SK-N-SH (cell line): ENCODE data around the gene PHC2. TPM values are rescaled to one million over a fixed set of nuclear protein-coding genes. Genes with fewer than 3 reads are reported as not detected.

ENCODE experiments used
- CTCF ChIA-PET: fragments of 300-600, 350-600 bp; formaldehyde crosslinking; extraction: SDS; loops from one replicate; lab custom pipeline; 2021; lab: Yijun Ruan, JAX
- POLR2A ChIA-PET: fragments of 350-600 bp; sonication (Branson Sonifier 250); formaldehyde crosslinking; extraction: SDS; loops from one replicate; lab custom pipeline; 2020; ENCODE audit warnings: antibody characterized with exemption, inconsistent platforms; lab: Yijun Ruan, JAX
- DNase-seq: peaks from one replicate; pipeline ENCODE4 v3.0.0; 2012
- H2AFZ ChIP-seq: fragments of 200-600 bp; sonication (generic); 2 replicates; pipeline ENCODE4 v1.8.1; 2016; ENCODE audit warnings: antibody characterized with exemption, mild to moderate bottlenecking, low read depth
- H3F3A ChIP-seq: fragments of 200-600 bp; sonication (generic); replicated peaks from 2 replicates; pipeline ENCODE3; 2016; ENCODE audit warnings: antibody characterized with exemption, mild to moderate bottlenecking; ENCODE audit not compliant: insufficient read depth
- H3K27ac ChIP-seq, 2 experiments: fragments of 200-500 bp in 1 of 2; fragments of 200-600 bp in 1 of 2; sonication (Bioruptor generic) in 1 of 2; sonication (generic), shearing (Covaris generic) in 1 of 2; 2 replicates each; pipeline versions ENCODE4 v1.5.1 to v1.6.1; 2014 to 2016; ENCODE audit warnings: low read depth in 2 of 2, inconsistent platforms in 1 of 2, low read length in 1 of 2, mild to moderate bottlenecking in 1 of 2, mixed read lengths in 1 of 2
- H3K27me3 ChIP-seq: fragments of 200-600 bp; sonication (generic), shearing (Covaris generic); 2 replicates; pipeline ENCODE4 v1.6.1; 2016; ENCODE audit warnings: mixed run types; ENCODE audit not compliant: insufficient read depth
- H3K36me3 ChIP-seq, 2 experiments: fragments of 200-500 bp in 1 of 2; fragments of 200-600 bp in 1 of 2; sonication (Bioruptor generic) in 1 of 2; sonication (generic) in 1 of 2; replicated peaks in 1 of 2; 2 replicates each; pipeline versions ENCODE3 to v1.5.1; 2014 to 2016; ENCODE audit warnings: low read length in 1 of 2, mild to moderate bottlenecking in 1 of 2; ENCODE audit not compliant: insufficient read depth in 2 of 2, control insufficient read depth in 1 of 2
- H3K4me1 ChIP-seq, 2 experiments: fragments of 200-500 bp in 1 of 2; fragments of 200-600 bp in 1 of 2; sonication (Bioruptor generic) in 1 of 2; sonication (generic), shearing (Covaris generic) in 1 of 2; 2 replicates each; pipeline versions ENCODE4 v1.5.1 to v1.6.1; 2014 to 2016; ENCODE audit warnings: low read depth in 1 of 2, low read length in 1 of 2, mixed run types in 1 of 2; ENCODE audit not compliant: insufficient read depth in 2 of 2, control insufficient read depth in 1 of 2
- H3K4me2 ChIP-seq: fragments of 200-600 bp; sonication (generic), shearing (Covaris generic); 2 replicates; pipeline ENCODE4 v1.6.1; 2017; ENCODE audit warnings: mixed run types
- H3K4me3 ChIP-seq, 2 experiments: fragments of 200-500 bp in 1 of 2; fragments of 200-600 bp in 1 of 2; sonication (Bioruptor generic) in 1 of 2; sonication (generic), shearing (Covaris generic) in 1 of 2; 2 replicates each; pipeline versions ENCODE4 v1.5.1 to v1.8.1; 2014 to 2016; ENCODE audit warnings: low read depth in 2 of 2, inconsistent platforms in 1 of 2, low read length in 1 of 2, mild to moderate bottlenecking in 1 of 2, mixed read lengths in 1 of 2, moderate library complexity in 1 of 2
- H3K79me2 ChIP-seq: fragments of 200-600 bp; sonication (generic); 2 replicates; pipeline ENCODE4 v1.8.1; 2017; ENCODE audit warnings: mild to moderate bottlenecking; ENCODE audit not compliant: insufficient read depth
- H3K9ac ChIP-seq: fragments of 200-600 bp; sonication (generic); 2 replicates; pipeline ENCODE4 v1.6.1; 2017; ENCODE audit warnings: mixed run types
- H3K9me2 ChIP-seq: fragments of 200-600 bp; sonication (generic); 2 replicates; pipeline ENCODE4 v1.6.1; 2017; ENCODE audit warnings: mixed run types
- H3K9me3 ChIP-seq: fragments of 200-600 bp; sonication (generic); 2 replicates; pipeline ENCODE4 v1.6.1; 2017; ENCODE audit warnings: mixed run types, mild to moderate bottlenecking, moderate library complexity
- H4K20me1 ChIP-seq: fragments of 200-600 bp; sonication (generic); 2 replicates; pipeline ENCODE4 v1.6.1; 2017; ENCODE audit warnings: mild to moderate bottlenecking, mixed run types; ENCODE audit not compliant: insufficient read depth
- ELF1 ChIP-seq: IDR thresholded peaks from 2 replicates; pipeline ENCODE4 v1.4.0; 2012
- EZH2phosphoT487 ChIP-seq: fragments of 200-600 bp; sonication (generic); IDR thresholded peaks from 2 replicates; pipeline ENCODE4 v1.6.1; 2017; ENCODE audit warnings: low read depth, mixed run types, mild to moderate bottlenecking, antibody characterized with exemption, moderate library complexity, borderline replicate concordance
- FOXJ3 ChIP-seq: sonication (generic); formaldehyde crosslinking; IDR thresholded peaks from 2 replicates; pipeline ENCODE4 v1.5.1; 2020; ENCODE audit warnings: mild to moderate bottlenecking, missing genetic modification reagents
- FOXM1 ChIP-seq: IDR thresholded peaks from 2 replicates; pipeline ENCODE4 v1.4.0; 2012; ENCODE audit warnings: low read depth, mild to moderate bottlenecking
- GATA2 ChIP-seq: sonication (generic); formaldehyde crosslinking; IDR thresholded peaks from 2 replicates; pipeline ENCODE4 v1.5.0; 2020; ENCODE audit warnings: mild to moderate bottlenecking, missing genetic modification reagents
- JUND ChIP-seq: IDR thresholded peaks from 2 replicates; pipeline ENCODE4 v1.4.0; 2012
- MXI1 ChIP-seq: IDR thresholded peaks from 2 replicates; pipeline ENCODE4 v1.6.1; 2012; ENCODE audit warnings: mild to moderate bottlenecking, low read depth, low read length, improper control_type of control experiment
- POLR2AphosphoS5 ChIP-seq: IDR thresholded peaks from 2 replicates; pipeline ENCODE4 v1.6.1; 2012; ENCODE audit warnings: low read depth, low read length
- RAD21 ChIP-seq: IDR thresholded peaks from 2 replicates; pipeline ENCODE4 v1.6.1; 2012; ENCODE audit warnings: mild to moderate bottlenecking, low read length
- RCOR1 ChIP-seq: fragments of 150-350 bp; IDR thresholded peaks from 2 replicates; pipeline ENCODE4 v1.6.1; 2017; ENCODE audit warnings: antibody characterized with exemption, low read length
- RXRA ChIP-seq: IDR thresholded peaks from 2 replicates; pipeline ENCODE4 v1.4.0; 2012; ENCODE audit warnings: low read depth, mild to moderate bottlenecking, borderline replicate concordance
- SIN3A ChIP-seq: IDR thresholded peaks from 2 replicates; pipeline ENCODE4 v1.6.1; 2012; ENCODE audit warnings: low read depth, mild to moderate bottlenecking, low read length, moderate library complexity, borderline replicate concordance
- TAF1 ChIP-seq: IDR thresholded peaks from 2 replicates; pipeline ENCODE4 v1.6.1; 2012; ENCODE audit warnings: low read depth, mild to moderate bottlenecking, low read length, moderate library complexity, borderline replicate concordance
- TCF12 ChIP-seq: IDR thresholded peaks from 2 replicates; pipeline ENCODE4 v1.4.0; 2012
- YY1 ChIP-seq: IDR thresholded peaks from 2 replicates; pipeline ENCODE4 v1.4.0; 2012; ENCODE audit warnings: low read depth, mild to moderate bottlenecking
- WGBS: methylation state at CpG from one replicate; pipeline ENCODE4 v1.1.6; 2017; ENCODE audit warnings: low lambda C conversion rate; 5-methylcytosine and 5-hydroxymethylcytosine counted together
- polyA plus RNA-seq, 3 experiments: library from polyadenylated mRNA; depleted of rRNA; stranded (reverse); fragments of >200 nt; gene quantifications; 2 replicates each; pipeline ENCODE4 v1.2.3, GENCODE V29; 2012
- TF ChIP-seq, protein P1 (sequence below): fragments of 200-600 bp; sonication (generic); IDR thresholded peaks from 2 replicates; pipeline ENCODE4 v1.6.1; 2017; ENCODE audit warnings: antibody characterized with exemption, mild to moderate bottlenecking, moderate library complexity
- TF ChIP-seq, protein P2 (sequence below): fragments of 150-350 bp; IDR thresholded peaks from 2 replicates; pipeline ENCODE4 v1.6.1; 2016; ENCODE audit warnings: mild to moderate bottlenecking, low read depth, low read length
- TF ChIP-seq, protein P3 (sequence below): IDR thresholded peaks from 2 replicates; pipeline ENCODE4 v1.4.0; 2012; ENCODE audit warnings: low read depth, borderline replicate concordance
- TF ChIP-seq, protein P4 (sequence below): fragments of 150-350 bp; IDR thresholded peaks from 2 replicates; pipeline ENCODE4 v1.6.1; 2017; ENCODE audit warnings: antibody characterized with exemption, low read length, low read depth, borderline replicate concordance

The PHC2 gene
- polyA plus RNA-seq, 1 of the 3 experiments (the other 2 are of a cell fraction) = 98.7 TPM

DNA sequence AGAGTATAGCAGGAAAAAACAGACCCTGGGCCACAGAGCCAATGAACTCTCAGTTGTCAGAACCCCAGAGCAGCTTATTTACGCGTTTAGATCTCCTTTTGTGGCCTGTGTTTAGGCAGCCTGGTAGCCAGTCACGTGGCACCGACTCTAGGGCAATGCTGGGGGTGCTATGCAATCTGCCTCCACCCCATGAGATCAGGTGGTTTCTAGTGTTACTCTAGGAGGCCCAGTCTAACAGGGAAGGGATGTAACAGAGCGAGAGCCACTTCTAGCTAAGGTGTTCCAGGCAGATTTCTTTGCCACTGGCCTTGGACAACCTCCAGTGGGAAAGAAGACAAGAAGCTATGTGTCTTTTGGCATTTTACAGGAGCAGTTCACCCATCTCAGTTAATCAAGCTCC, 98.0 kb downstream of the PHC2 start:
- H3K4me1 ChIP-seq = peaks cover 24 to 53% of the 10 kb centered on the region in 2 experiments; a peak in 3 of 4 replicates
- H3K9me2 ChIP-seq = no peaks in the 10 kb centered on the region
- POLR2A ChIA-PET = no interaction called here
- H3K36me3 ChIP-seq = peaks cover 68 to 80% of the 10 kb centered on the region in 2 experiments
- H3F3A ChIP-seq = peaks cover 25% of the 10 kb centered on the region
- no peak overlapping the region for H3K9ac ChIP-seq
- peaks cover 100% of the 10 kb centered on the region for H4K20me1 ChIP-seq
- no peak overlapping the region for H3K4me3 ChIP-seq
- H3K79me2 ChIP-seq = peaks cover 93% of the 10 kb centered on the region
- CTCF ChIA-PET = interaction anchor here (0.6 kb wide), 1 partner anchor 138 kb away, joined by 3 read pairs; no protein-coding TSS in a partner anchor
- H3K4me2 ChIP-seq = no peak overlapping the region
- no peaks in the 10 kb centered on the region for H3K27me3 ChIP-seq
- H3K9me3 ChIP-seq = no peaks in the 10 kb centered on the region
- peak overlapping the region in 1 of 2 experiments; percentile 19; a peak in 2 of 4 replicates for H3K27ac ChIP-seq
- no peak overlapping the region for H2AFZ ChIP-seq
- no peak for TF ChIP-seq FOXM1
- TF ChIP-seq MXI1 = no peak
- TF ChIP-seq SIN3A = no peak
- no peak for TF ChIP-seq RAD21
- no peak for TF ChIP-seq EZH2phosphoT487
- TF ChIP-seq, protein P1, sequence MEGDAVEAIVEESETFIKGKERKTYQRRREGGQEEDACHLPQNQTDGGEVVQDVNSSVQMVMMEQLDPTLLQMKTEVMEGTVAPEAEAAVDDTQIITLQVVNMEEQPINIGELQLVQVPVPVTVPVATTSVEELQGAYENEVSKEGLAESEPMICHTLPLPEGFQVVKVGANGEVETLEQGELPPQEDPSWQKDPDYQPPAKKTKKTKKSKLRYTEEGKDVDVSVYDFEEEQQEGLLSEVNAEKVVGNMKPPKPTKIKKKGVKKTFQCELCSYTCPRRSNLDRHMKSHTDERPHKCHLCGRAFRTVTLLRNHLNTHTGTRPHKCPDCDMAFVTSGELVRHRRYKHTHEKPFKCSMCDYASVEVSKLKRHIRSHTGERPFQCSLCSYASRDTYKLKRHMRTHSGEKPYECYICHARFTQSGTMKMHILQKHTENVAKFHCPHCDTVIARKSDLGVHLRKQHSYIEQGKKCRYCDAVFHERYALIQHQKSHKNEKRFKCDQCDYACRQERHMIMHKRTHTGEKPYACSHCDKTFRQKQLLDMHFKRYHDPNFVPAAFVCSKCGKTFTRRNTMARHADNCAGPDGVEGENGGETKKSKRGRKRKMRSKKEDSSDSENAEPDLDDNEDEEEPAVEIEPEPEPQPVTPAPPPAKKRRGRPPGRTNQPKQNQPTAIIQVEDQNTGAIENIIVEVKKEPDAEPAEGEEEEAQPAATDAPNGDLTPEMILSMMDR = no peak
- TF ChIP-seq, protein P2, sequence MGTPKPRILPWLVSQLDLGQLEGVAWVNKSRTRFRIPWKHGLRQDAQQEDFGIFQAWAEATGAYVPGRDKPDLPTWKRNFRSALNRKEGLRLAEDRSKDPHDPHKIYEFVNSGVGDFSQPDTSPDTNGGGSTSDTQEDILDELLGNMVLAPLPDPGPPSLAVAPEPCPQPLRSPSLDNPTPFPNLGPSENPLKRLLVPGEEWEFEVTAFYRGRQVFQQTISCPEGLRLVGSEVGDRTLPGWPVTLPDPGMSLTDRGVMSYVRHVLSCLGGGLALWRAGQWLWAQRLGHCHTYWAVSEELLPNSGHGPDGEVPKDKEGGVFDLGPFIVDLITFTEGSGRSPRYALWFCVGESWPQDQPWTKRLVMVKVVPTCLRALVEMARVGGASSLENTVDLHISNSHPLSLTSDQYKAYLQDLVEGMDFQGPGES = no peak
- no peak for TF ChIP-seq JUND
- TF ChIP-seq ELF1 = no peak
- TF ChIP-seq YY1 = no peak
- TF ChIP-seq TAF1 = no peak
- TF ChIP-seq, protein P3, sequence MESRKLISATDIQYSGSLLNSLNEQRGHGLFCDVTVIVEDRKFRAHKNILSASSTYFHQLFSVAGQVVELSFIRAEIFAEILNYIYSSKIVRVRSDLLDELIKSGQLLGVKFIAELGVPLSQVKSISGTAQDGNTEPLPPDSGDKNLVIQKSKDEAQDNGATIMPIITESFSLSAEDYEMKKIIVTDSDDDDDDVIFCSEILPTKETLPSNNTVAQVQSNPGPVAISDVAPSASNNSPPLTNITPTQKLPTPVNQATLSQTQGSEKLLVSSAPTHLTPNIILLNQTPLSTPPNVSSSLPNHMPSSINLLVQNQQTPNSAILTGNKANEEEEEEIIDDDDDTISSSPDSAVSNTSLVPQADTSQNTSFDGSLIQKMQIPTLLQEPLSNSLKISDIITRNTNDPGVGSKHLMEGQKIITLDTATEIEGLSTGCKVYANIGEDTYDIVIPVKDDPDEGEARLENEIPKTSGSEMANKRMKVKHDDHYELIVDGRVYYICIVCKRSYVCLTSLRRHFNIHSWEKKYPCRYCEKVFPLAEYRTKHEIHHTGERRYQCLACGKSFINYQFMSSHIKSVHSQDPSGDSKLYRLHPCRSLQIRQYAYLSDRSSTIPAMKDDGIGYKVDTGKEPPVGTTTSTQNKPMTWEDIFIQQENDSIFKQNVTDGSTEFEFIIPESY = no peak
- TF ChIP-seq RCOR1 = no peak
- no peak for TF ChIP-seq POLR2AphosphoS5
- no peak for TF ChIP-seq TCF12
- no peak for TF ChIP-seq FOXJ3 (CRISPR knock-in tag)
- TF ChIP-seq, protein P4, sequence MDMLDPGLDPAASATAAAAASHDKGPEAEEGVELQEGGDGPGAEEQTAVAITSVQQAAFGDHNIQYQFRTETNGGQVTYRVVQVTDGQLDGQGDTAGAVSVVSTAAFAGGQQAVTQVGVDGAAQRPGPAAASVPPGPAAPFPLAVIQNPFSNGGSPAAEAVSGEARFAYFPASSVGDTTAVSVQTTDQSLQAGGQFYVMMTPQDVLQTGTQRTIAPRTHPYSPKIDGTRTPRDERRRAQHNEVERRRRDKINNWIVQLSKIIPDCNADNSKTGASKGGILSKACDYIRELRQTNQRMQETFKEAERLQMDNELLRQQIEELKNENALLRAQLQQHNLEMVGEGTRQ = no peak
- TF ChIP-seq RXRA = no peak
- no peak for TF ChIP-seq GATA2 (CRISPR knock-in tag)
- no peak for DNase-seq
- 95% methylated on average over 3 of the region's 5 CpGs for WGBS
